Ectodermal cell (in vitro differentiated cells): ENCODE results near the gene IL1RL1.

ENCODE experiments used
- H3K27ac ChIP-seq: 2 replicates; pipeline ENCODE4 v1.7.0; 2013; ENCODE audit warnings: mild to moderate bottlenecking, low read depth, low read length; ENCODE audit not compliant: insufficient read depth, poor library complexity, severe bottlenecking
- H3K27me3 ChIP-seq: 2 replicates; pipeline ENCODE4 v1.7.0; 2013; ENCODE audit warnings: mild to moderate bottlenecking, low read length; ENCODE audit not compliant: insufficient read depth, control insufficient read depth, poor library complexity, severe bottlenecking
- H3K36me3 ChIP-seq: one replicate; pipeline ENCODE4 v1.7.0; 2013; ENCODE audit warnings: low read length; ENCODE audit not compliant: control insufficient read depth, insufficient read depth
- H3K4me1 ChIP-seq: one replicate; pipeline ENCODE4 v1.7.0; 2013; ENCODE audit warnings: low read length; ENCODE audit not compliant: control insufficient read depth, insufficient read depth
- H3K4me3 ChIP-seq: 2 replicates; pipeline ENCODE4 v1.7.0; 2013; ENCODE audit warnings: low read depth, low read length, control low read depth; ENCODE audit not compliant: insufficient read depth
- H3K9me3 ChIP-seq: 2 replicates; pipeline ENCODE4 v1.7.0; 2013; ENCODE audit warnings: mild to moderate bottlenecking, low read length, moderate library complexity; ENCODE audit not compliant: control insufficient read depth
- WGBS, 2 experiments: methylation state at CpG; one replicate each; pipeline ENCODE4 v1.1.7; 2013; ENCODE audit warnings: missing lambda C conversion rate in 2 of 2; 5-methylcytosine and 5-hydroxymethylcytosine counted together

IL1RL1 gene

DNA sequence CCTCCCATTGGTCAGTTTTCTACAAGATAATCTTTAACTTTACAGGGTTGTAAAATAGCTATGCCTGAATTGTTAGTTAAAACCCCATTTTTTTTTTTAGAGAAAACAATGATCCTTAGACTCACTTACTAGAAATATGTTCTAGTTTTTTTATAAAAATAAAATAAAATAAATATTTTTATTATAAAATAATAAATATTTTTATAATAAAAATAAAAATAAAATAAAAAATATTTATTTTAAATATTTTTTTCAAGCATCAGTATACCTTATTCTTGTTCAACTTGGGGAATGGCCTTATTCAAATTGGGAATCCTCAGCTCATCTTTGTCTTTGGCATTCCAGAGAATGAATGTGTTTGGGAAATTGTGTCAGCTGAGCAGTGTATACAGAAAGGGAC is 20.8 kb upstream of the IL1RL1 start:
- H3K27ac ChIP-seq: no peak overlapping the region
- H3K27me3 ChIP-seq: no peaks in the 10 kb centered on the region

DNA sequence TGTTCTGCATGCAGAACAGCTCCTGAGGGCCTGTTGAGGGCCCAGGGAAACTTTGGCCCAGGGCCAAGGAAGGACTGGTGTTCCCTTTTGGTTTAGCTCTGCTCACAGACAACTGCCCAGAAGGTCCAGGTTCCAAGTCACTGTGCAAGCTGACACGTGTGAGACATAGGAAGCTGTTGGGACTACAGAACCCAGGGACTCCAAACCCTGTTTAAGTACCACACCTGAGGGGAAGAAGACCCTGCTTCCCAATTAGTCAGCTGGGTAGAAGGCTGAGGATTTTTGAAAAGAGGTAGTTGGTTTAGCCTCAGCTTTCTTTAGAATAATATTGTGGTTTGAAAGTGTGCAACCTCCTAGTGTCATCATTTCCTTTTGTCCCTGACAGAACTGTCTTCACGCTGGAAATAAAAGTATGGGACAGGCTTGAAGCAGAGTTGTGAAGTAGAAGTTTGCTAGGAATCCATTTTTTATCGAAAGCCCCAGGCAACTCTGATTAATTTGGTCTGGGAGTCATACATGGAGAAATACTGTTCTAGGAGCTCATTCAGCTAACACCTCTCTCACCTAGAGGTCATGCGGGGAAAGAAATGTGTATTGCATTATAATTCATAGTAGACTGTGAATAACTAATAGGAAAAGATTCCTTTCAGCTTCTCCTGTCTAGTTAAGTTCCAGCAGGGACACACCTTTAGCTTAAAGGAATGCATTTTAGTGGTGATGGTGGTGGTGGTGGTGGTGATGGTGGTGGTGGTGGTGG is 19.9 kb upstream of the IL1RL1 start:
- H3K27ac ChIP-seq: no peak overlapping the region
- no peaks in the 10 kb centered on the region for H3K4me1 ChIP-seq
- 85 to 95% methylated on average over 3 to 4 of the region's 4 CpGs for WGBS, 2 experiments
- no peaks in the 10 kb centered on the region for H3K27me3 ChIP-seq
- H3K4me3 ChIP-seq: no peak overlapping the region
- no peaks in the 10 kb centered on the region for H3K9me3 ChIP-seq
- H3K36me3 ChIP-seq: no peaks in the 10 kb centered on the region

More for the DNA sequence above, 20.8 kb upstream of the IL1RL1 start:
- H3K9me3 ChIP-seq: no peaks in the 10 kb centered on the region
- H3K4me3 ChIP-seq: no peak overlapping the region
- H3K4me1 ChIP-seq: no peaks in the 10 kb centered on the region
- no peaks in the 10 kb centered on the region for H3K36me3 ChIP-seq

GRCh38 chr2:102294802-102295489 is 16.4 kb upstream of the IL1RL1 start:
- Histone ChIP-seq H3K4me1 (no peaks in the 10 kb centered on the region), H3K9me3 (no peaks in the 10 kb centered on the region), H3K27me3 (no peaks in the 10 kb centered on the region), H3K36me3 (no peaks in the 10 kb centered on the region), H3K27ac (no peak overlapping the region), H3K4me3 (no peak overlapping the region)
- WGBS, 2 experiments: 93 to 96% methylated on average over 3 of the region's 3 CpGs

- H3K27ac ChIP-seq: no peak overlapping the region
- no peaks in the 10 kb centered on the region for H3K27me3 ChIP-seq
- H3K4me1 ChIP-seq: no peaks in the 10 kb centered on the region
- no peaks in the 10 kb centered on the region for H3K36me3 ChIP-seq
- no peaks in the 10 kb centered on the region for H3K9me3 ChIP-seq
- no CpG with 5 or more reads among the region's 1 CpG for WGBS, 2 experiments
- H3K4me3 ChIP-seq: no peak overlapping the region
Observed at GRCh38 chr2:102295566-102295965, 15.8 kb upstream of the IL1RL1 start.

DNA sequence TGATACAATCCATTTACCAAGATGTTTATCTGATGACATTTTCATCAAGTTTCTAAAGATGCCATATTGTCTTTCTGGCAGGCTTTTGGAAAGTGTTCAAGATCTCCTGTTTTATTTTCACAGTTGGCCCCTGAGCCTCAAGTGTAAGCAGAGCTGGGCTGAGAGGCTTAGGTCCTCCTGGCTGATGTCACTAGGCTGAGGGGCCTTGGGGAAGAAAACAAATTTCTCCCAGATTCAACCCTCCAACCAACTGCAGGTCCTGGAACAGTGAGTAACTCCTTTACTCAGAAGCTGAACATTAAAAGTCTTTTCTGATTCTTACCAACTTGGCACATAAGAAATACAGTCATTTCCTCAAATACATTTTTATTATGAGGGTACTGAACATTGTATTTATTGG is 14.9 kb upstream of the IL1RL1 start:
- Histone ChIP-seq H3K36me3 (no peaks in the 10 kb centered on the region), H3K27ac (no peak overlapping the region), H3K4me1 (no peaks in the 10 kb centered on the region), H3K9me3 (no peaks in the 10 kb centered on the region), H3K4me3 (no peak overlapping the region), H3K27me3 (no peaks in the 10 kb centered on the region)

DNA sequence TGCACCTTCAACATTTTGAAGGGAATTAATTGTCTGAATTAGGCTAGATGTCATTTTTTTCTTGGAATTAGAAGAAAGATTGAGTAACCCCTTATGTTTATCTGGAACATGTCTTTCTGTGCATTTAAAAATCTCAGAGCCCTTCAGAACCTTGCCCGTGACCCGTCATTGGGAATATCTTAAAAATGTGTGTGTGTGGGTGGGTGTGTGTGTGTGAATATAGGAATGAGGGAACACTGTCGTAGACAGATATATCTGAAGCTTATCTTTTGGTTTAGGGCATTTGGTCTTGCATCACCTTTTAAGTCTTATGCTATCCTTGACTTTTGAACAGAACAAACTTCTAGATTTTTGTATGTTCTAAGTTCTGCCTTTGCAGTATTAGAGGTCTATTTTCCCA is 13.5 kb upstream of the IL1RL1 start:
- Histone ChIP-seq H3K4me1 (no peaks in the 10 kb centered on the region), H3K36me3 (no peaks in the 10 kb centered on the region), H3K4me3 (no peak overlapping the region), H3K27me3 (no peaks in the 10 kb centered on the region), H3K9me3 (no peaks in the 10 kb centered on the region), H3K27ac (no peak overlapping the region)
- WGBS, 2 experiments: 81 to 93% methylated on average over 3 of the region's 3 CpGs

- Histone ChIP-seq H3K27me3 (no peaks in the 10 kb centered on the region), H3K9me3 (no peaks in the 10 kb centered on the region), H3K4me3 (no peak overlapping the region), H3K27ac (no peak overlapping the region), H3K36me3 (no peaks in the 10 kb centered on the region), H3K4me1 (no peaks in the 10 kb centered on the region)
- WGBS, 2 experiments: 45 to 48% methylated on average over 6 of the region's 7 CpGs
Observed at GRCh38 chr2:102301867-102302362, 9.4 kb upstream of the IL1RL1 start.

GRCh38 chr2:102302458-102302857 is 8.9 kb upstream of the IL1RL1 start:
- no peaks in the 10 kb centered on the region for H3K36me3 ChIP-seq
- no peaks in the 10 kb centered on the region for H3K27me3 ChIP-seq
- no peak overlapping the region for H3K4me3 ChIP-seq
- H3K27ac ChIP-seq: no peak overlapping the region
- no CpG with 5 or more reads among the region's 3 CpGs for WGBS, 2 experiments
- no peaks in the 10 kb centered on the region for H3K9me3 ChIP-seq
- H3K4me1 ChIP-seq: no peaks in the 10 kb centered on the region

DNA sequence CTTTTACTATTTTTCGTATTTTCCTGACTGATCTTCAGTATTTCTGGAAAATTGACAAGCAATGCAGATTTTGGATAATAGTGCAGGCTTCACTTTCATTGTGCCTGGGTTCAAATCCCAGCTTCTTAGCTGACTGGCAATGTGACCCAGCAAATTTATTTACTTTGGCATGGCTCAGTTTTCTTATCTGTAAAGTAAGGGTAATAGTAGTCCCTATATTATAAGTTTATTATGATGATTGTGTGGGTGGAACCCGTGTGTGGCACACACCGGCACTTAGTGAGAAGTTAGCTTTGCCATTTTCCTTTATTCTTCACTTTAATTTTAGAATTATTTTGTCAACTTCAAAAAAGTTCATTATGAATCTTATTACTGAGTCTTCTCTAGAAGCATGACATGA is 7.8 kb upstream of the IL1RL1 start:
- H3K36me3 ChIP-seq: no peaks in the 10 kb centered on the region
- H3K4me1 ChIP-seq: no peaks in the 10 kb centered on the region
- no peak overlapping the region for H3K27ac ChIP-seq
- no peak overlapping the region for H3K4me3 ChIP-seq
- WGBS, 2 experiments: 79 to 95% methylated on average over 1 to 2 of the region's 3 CpGs
- H3K9me3 ChIP-seq: no peaks in the 10 kb centered on the region
- no peaks in the 10 kb centered on the region for H3K27me3 ChIP-seq

DNA sequence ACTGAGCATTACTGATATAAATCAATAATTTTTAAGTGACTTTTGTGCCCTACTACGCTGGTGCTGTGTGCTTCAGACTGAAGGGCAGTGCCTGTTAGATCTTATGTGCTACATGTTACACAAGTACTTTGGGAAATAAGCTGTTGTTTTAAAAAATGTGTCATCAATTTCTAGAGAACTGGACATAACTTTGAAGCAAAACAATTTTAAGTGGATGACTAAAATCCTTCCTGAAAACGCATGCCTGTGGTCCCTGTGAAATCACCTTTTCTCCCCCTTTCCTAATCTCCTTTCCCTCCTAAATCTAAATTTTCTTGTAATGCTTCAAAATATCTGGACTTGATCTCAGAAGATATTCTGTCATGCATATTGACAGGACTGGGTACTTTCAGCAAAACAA is 7.1 kb upstream of the IL1RL1 start:
- Histone ChIP-seq H3K27me3 (no peaks in the 10 kb centered on the region), H3K27ac (no peak overlapping the region), H3K36me3 (no peaks in the 10 kb centered on the region), H3K9me3 (no peaks in the 10 kb centered on the region), H3K4me1 (no peaks in the 10 kb centered on the region), H3K4me3 (no peak overlapping the region)
- WGBS, 2 experiments: 72 to 89% methylated on average over 2 of the region's 2 CpGs
